ENCODE data around the gene CD96.

DNA sequence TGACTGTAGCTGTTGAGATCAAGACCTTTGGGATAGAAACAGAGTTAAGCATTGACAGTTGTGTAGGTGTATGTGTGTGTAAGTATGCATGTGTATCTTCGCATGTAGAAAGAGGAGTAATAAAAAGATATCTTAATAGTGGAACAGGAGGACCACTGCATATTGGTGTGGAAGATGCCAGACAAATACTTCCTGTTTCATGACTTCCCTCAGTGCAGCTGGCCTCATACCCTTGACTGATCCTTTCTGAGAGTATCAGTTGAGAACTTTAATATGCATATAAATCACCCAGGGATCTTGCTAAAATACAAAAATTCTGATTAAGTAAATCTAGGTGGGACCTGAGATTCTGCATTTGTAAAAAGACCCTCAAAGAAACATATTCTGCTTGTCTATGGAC is 61.7 kb downstream of the CD96 start:
- TF ChIP-seq, protein P1, sequence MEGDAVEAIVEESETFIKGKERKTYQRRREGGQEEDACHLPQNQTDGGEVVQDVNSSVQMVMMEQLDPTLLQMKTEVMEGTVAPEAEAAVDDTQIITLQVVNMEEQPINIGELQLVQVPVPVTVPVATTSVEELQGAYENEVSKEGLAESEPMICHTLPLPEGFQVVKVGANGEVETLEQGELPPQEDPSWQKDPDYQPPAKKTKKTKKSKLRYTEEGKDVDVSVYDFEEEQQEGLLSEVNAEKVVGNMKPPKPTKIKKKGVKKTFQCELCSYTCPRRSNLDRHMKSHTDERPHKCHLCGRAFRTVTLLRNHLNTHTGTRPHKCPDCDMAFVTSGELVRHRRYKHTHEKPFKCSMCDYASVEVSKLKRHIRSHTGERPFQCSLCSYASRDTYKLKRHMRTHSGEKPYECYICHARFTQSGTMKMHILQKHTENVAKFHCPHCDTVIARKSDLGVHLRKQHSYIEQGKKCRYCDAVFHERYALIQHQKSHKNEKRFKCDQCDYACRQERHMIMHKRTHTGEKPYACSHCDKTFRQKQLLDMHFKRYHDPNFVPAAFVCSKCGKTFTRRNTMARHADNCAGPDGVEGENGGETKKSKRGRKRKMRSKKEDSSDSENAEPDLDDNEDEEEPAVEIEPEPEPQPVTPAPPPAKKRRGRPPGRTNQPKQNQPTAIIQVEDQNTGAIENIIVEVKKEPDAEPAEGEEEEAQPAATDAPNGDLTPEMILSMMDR (IDR thresholded peaks at IDR 0.05) = no peak
- TF ChIP-seq POLR2A (IDR thresholded peaks at IDR 0.05) (no peak), EP300 (IDR thresholded peaks at IDR 0.05) (no peak)

Data from ovary (tissue), 3 donors.